Neuron (in vitro differentiated cells): ENCODE data around the gene MYO1C.
A peak's percentile ranks its signal among the peaks of the same experiment; 100 is the strongest.
"Not testable (repeated sequence)": the region's sequence is repeated elsewhere in the genome, so short reads cannot be mapped to it uniquely, and the experiment has no call there.

ENCODE experiments used
- H2AFZ ChIP-seq: one replicate; pipeline ENCODE4 v1.6.1; 2013; ENCODE audit warnings: low read depth, mild to moderate bottlenecking, inconsistent platforms, low read length, moderate library complexity
- H3K27me3 ChIP-seq: one replicate; pipeline ENCODE4 v1.6.1; 2013; ENCODE audit warnings: low read length; ENCODE audit not compliant: insufficient read depth
- H3K36me3 ChIP-seq: one replicate; pipeline ENCODE4 v1.6.1; 2013; ENCODE audit warnings: low read length; ENCODE audit not compliant: insufficient read depth
- H3K4me1 ChIP-seq: one replicate; pipeline ENCODE4 v1.6.1; 2013; ENCODE audit warnings: low read length; ENCODE audit not compliant: insufficient read depth
- H3K4me3 ChIP-seq: 2 replicates; pipeline ENCODE4 v1.5.1; 2013; ENCODE audit warnings: mild to moderate bottlenecking, low read length, moderate library complexity
- H3K9me3 ChIP-seq: one replicate; pipeline ENCODE4 v1.6.1; 2013; ENCODE audit warnings: low read length

Gene MYO1C

GRCh38 chr17:1518410-1518809 is 25.9 kb upstream of the MYO1C start:
- Histone ChIP-seq H3K9me3 (no peaks in the 10 kb centered on the region), H3K4me1 (peaks cover 10% of the 10 kb centered on the region), H3K4me3 (no peak overlapping the region), H2AFZ (no peak overlapping the region), H3K36me3 (peaks cover 30% of the 10 kb centered on the region), H3K27me3 (no peaks in the 10 kb centered on the region)

GRCh38 chr17:1516388-1517161 is 24.1 kb upstream of the MYO1C start, which contains the start of gene INPP5K:
Gene INPP5K (minus strand): TSS chr17:1516612. CDS start chr17:1516499, 113 bp downstream.
- H3K36me3 ChIP-seq, result peaks cover 24% of the 10 kb centered on the region
- no peaks in the 10 kb centered on the region for H3K27me3 ChIP-seq
- peaks cover 10% of the 10 kb centered on the region for H3K4me1 ChIP-seq
- H3K4me3 ChIP-seq, result peak within 1 kb of the TSS; percentile 98
- no peaks in the 10 kb centered on the region for H3K9me3 ChIP-seq
- H2AFZ ChIP-seq, result peak within 1 kb of the TSS; percentile 54

- no peaks in the 10 kb centered on the region for H3K9me3 ChIP-seq
- H2AFZ ChIP-seq, result peak overlapping the region; percentile 54
- H3K27me3 ChIP-seq, result no peaks in the 10 kb centered on the region
- H3K36me3 ChIP-seq, result peaks cover 20% of the 10 kb centered on the region
- peak overlapping the region; percentile 98 for H3K4me3 ChIP-seq
- H3K4me1 ChIP-seq, result peaks cover 10% of the 10 kb centered on the region
These were observed 23.3 kb upstream of the MYO1C start for GRCh38 chr17:1515640-1516387.

GRCh38 chr17:1512351-1512750 is 19.9 kb upstream of the MYO1C start:
- no peak overlapping the region for H2AFZ ChIP-seq
- H3K4me1 ChIP-seq, result peaks cover 6% of the 10 kb centered on the region
- no peaks in the 10 kb centered on the region for H3K27me3 ChIP-seq
- peaks cover 8% of the 10 kb centered on the region for H3K36me3 ChIP-seq
- H3K9me3 ChIP-seq, result no peaks in the 10 kb centered on the region
- H3K4me3 ChIP-seq, result no peak overlapping the region

- H3K36me3 ChIP-seq, result peaks cover 14% of the 10 kb centered on the region
- H3K4me1 ChIP-seq, result peaks cover 5% of the 10 kb centered on the region
- no peaks in the 10 kb centered on the region for H3K27me3 ChIP-seq
- no peaks in the 10 kb centered on the region for H3K9me3 ChIP-seq
- H3K4me3 ChIP-seq, result no peak overlapping the region
- H2AFZ ChIP-seq, result no peak overlapping the region
These were observed 19.4 kb upstream of the MYO1C start for GRCh38 chr17:1511756-1512321.

- H3K4me3 ChIP-seq, result no peak overlapping the region
- peaks cover 14% of the 10 kb centered on the region for H3K36me3 ChIP-seq
- H3K9me3 ChIP-seq, result no peaks in the 10 kb centered on the region
- no peak overlapping the region for H2AFZ ChIP-seq
- no peaks in the 10 kb centered on the region for H3K27me3 ChIP-seq
- H3K4me1 ChIP-seq, result peaks cover 5% of the 10 kb centered on the region
These were observed 18.8 kb upstream of the MYO1C start for GRCh38 chr17:1511290-1511689.

- Histone ChIP-seq H3K36me3 (peaks cover 14% of the 10 kb centered on the region), H3K4me3 (no peak overlapping the region), H3K4me1 (no peaks in the 10 kb centered on the region), H3K27me3 (no peaks in the 10 kb centered on the region), H3K9me3 (no peaks in the 10 kb centered on the region), H2AFZ (no peak overlapping the region)
These were observed 16.9 kb upstream of the MYO1C start for GRCh38 chr17:1509290-1509881.

- H2AFZ ChIP-seq, H3K4me3 ChIP-seq, H3K9me3 ChIP-seq, H3K4me1 ChIP-seq, H3K27me3 ChIP-seq: not testable (repeated sequence)
- H3K36me3 ChIP-seq, result peaks cover 12% of the 10 kb centered on the region
These were observed 16.2 kb upstream of the MYO1C start for GRCh38 chr17:1508709-1509108.

- Histone ChIP-seq H3K36me3 (peaks cover 11% of the 10 kb centered on the region), H3K27me3 (no peaks in the 10 kb centered on the region), H3K4me1 (no peaks in the 10 kb centered on the region), H3K9me3 (no peaks in the 10 kb centered on the region), H2AFZ (no peak overlapping the region), H3K4me3 (no peak overlapping the region)
These were observed 14.3 kb upstream of the MYO1C start for GRCh38 chr17:1506649-1507267.

GRCh38 chr17:1505586-1505985 is 13.1 kb upstream of the MYO1C start:
- H3K27me3 ChIP-seq, result no peaks in the 10 kb centered on the region
- no peak overlapping the region for H3K4me3 ChIP-seq
- H2AFZ ChIP-seq, result no peak overlapping the region
- H3K36me3 ChIP-seq, result peaks cover 11% of the 10 kb centered on the region
- no peaks in the 10 kb centered on the region for H3K4me1 ChIP-seq
- H3K9me3 ChIP-seq, result no peaks in the 10 kb centered on the region

- no peaks in the 10 kb centered on the region for H3K27me3 ChIP-seq
- H3K4me1 ChIP-seq, result no peaks in the 10 kb centered on the region
- H2AFZ ChIP-seq, result no peak overlapping the region
- H3K36me3 ChIP-seq, result peaks cover 11% of the 10 kb centered on the region
- H3K9me3 ChIP-seq, result no peaks in the 10 kb centered on the region
- no peak overlapping the region for H3K4me3 ChIP-seq
These were observed 12.4 kb upstream of the MYO1C start for GRCh38 chr17:1504866-1505265.

GRCh38 chr17:1503699-1504098 is 11.2 kb upstream of the MYO1C start:
- no peak overlapping the region for H2AFZ ChIP-seq

More at GRCh38 chr17:1503699-1504098, 11.2 kb upstream of the MYO1C start:
- Histone ChIP-seq H3K27me3 (no peaks in the 10 kb centered on the region), H3K36me3 (peaks cover 5% of the 10 kb centered on the region), H3K4me1 (no peaks in the 10 kb centered on the region), H3K9me3 (no peaks in the 10 kb centered on the region), H3K4me3 (no peak overlapping the region)
